HepG2 (cell line): ENCODE results near the gene PRADC1. TPM values are rescaled to one million over a fixed set of nuclear protein-coding genes. Genes with fewer than 3 reads are reported as not detected.

Experiments used
- GABPA ChIP-seq, 2 experiments: IDR thresholded peaks; 2 replicates each; pipeline ENCODE4 v1.6.1; 2011 to 2016; ENCODE audit warnings: low read depth in 2 of 2, low read length in 1 of 2, missing biosample characterization in 1 of 2, missing genetic modification characterization in 1 of 2
- MAFG ChIP-seq: sonication (generic); formaldehyde crosslinking; IDR thresholded peaks from 2 replicates; pipeline ENCODE4 v1.5.1; 2020; ENCODE audit warnings: mild to moderate bottlenecking, missing genetic modification reagents
- PHF8 ChIP-seq: sonication (generic); formaldehyde crosslinking; IDR thresholded peaks from 2 replicates; pipeline ENCODE4 v1.5.0; 2020; ENCODE audit warnings: missing genetic modification reagents
- SMC3 ChIP-seq: IDR thresholded peaks from 2 replicates; pipeline ENCODE4 v1.6.1; 2011; ENCODE audit warnings: low read length, improper control_type of control experiment
- TEAD3 ChIP-seq: optimal IDR thresholded peaks from 2 replicates; pipeline ENCODE3; 2016; ENCODE audit warnings: borderline replicate concordance
- ZNF501 ChIP-seq: sonication (generic); formaldehyde crosslinking; IDR thresholded peaks from 2 replicates; pipeline ENCODE4 v1.5.1; 2020; ENCODE audit warnings: mild to moderate bottlenecking, moderate library complexity, missing genetic modification reagents
- ZNF879 ChIP-seq: sonication (generic); formaldehyde crosslinking; IDR thresholded peaks from 2 replicates; pipeline ENCODE4 v1.8.1; 2023; ENCODE audit warnings: missing genetic modification reagents
- ZSCAN9 ChIP-seq: IDR thresholded peaks from 2 replicates; pipeline ENCODE4 v1.6.1; 2016; ENCODE audit warnings: borderline replicate concordance
- polyA plus RNA-seq, 8 experiments: library from polyadenylated mRNA; depleted of rRNA in 3 of 8; stranded (reverse) in 7 of 8; unstranded in 1 of 8; fragments of >200 nt; fragmentation: Illumina TruSeq in 4 of 8; extraction: Trizol in 4 of 8; gene quantifications; 2 replicates each; pipeline versions ENCODE4 v1.2.1 to v1.2.3, GENCODE V29; 2011 to 2016; ENCODE audit warnings: low read depth in 4 of 8, missing spikeins in 1 of 8, mixed read lengths in 1 of 8; ENCODE audit not compliant: insufficient read depth in 1 of 8
- total RNA-seq, 5 experiments: library from RNA; depleted of rRNA; stranded (reverse); fragments of >200 nt; fragmentation: Illumina TruSeq; extraction: Trizol; gene quantifications; 2 replicates each; pipeline ENCODE4 v1.2.3, GENCODE V29; 2016; ENCODE audit warnings: low read depth in 1 of 5
- TF ChIP-seq, protein P1 (sequence below): sonication (generic); formaldehyde crosslinking; conservative IDR thresholded peaks from 2 replicates; pipeline ENCODE4 v1.4.0; 2020; ENCODE audit warnings: missing genetic modification reagents
- TF ChIP-seq, protein P2 (sequence below): sonication (generic); formaldehyde crosslinking; IDR thresholded peaks from 2 replicates; pipeline ENCODE4 v1.4.0; 2020; ENCODE audit warnings: missing genetic modification reagents
- TF ChIP-seq, protein P3 (sequence below): sonication (generic); formaldehyde crosslinking; IDR thresholded peaks from 2 replicates; pipeline ENCODE4 v1.5.0; 2020; ENCODE audit warnings: missing genetic modification reagents
- TF ChIP-seq, protein P4 (sequence below): sonication (generic); formaldehyde crosslinking; IDR thresholded peaks from 2 replicates; pipeline ENCODE4 v1.8.1; 2022; ENCODE audit warnings: low read depth, mild to moderate bottlenecking, missing genetic modification reagents
- TF ChIP-seq, protein P5 (sequence below): sonication (generic); formaldehyde crosslinking; IDR thresholded peaks from 2 replicates; pipeline ENCODE4 v1.4.0; 2020; ENCODE audit warnings: missing genetic modification reagents
- TF ChIP-seq, protein P6 (sequence below): sonication (generic); formaldehyde crosslinking; IDR thresholded peaks from 2 replicates; pipeline ENCODE4 v1.4.0; 2020; ENCODE audit warnings: missing genetic modification reagents

PRADC1 gene
- total and polyA plus RNA-seq, 2 of the 13 experiments (the other 11 are each of a cell fraction or from before 2014, with no cell fraction given) = 12.1 to 37.2 TPM

DNA sequence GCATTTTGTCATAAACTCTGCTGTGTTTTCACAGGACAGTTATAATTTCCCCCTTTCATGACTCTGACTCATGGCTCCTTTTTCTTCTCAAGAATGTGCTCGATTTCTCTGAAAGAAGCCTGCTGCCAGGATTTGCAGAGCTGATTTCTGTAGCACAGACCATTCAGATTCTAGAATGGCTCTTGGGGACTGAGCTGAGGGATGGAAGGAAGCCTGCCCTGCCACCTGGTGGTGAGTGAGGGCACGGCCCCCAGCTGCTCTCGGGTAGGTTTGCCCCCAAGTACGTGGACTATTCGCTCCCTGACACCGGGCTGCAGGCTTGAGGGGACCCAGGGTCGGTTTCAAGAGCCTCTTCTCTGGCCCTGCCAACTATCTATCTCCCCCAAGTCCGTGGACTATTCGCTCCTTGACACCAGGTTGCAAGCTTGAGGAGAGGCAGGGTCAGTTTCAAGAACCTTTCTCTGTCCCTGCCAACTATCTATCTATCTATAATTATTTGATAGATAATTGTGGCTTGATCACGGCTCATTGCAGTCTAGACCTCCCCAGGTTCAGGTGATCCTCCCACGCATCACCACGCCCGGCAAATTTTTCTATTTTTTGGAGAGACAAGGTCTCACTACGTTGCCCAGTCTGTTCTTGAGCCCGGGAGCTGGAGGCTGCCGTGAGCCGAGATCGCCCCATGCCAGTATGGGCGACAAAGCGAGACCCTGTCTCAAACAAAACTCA is 20.4 kb downstream of the PRADC1 start (continued):
- TF ChIP-seq, protein P1, sequence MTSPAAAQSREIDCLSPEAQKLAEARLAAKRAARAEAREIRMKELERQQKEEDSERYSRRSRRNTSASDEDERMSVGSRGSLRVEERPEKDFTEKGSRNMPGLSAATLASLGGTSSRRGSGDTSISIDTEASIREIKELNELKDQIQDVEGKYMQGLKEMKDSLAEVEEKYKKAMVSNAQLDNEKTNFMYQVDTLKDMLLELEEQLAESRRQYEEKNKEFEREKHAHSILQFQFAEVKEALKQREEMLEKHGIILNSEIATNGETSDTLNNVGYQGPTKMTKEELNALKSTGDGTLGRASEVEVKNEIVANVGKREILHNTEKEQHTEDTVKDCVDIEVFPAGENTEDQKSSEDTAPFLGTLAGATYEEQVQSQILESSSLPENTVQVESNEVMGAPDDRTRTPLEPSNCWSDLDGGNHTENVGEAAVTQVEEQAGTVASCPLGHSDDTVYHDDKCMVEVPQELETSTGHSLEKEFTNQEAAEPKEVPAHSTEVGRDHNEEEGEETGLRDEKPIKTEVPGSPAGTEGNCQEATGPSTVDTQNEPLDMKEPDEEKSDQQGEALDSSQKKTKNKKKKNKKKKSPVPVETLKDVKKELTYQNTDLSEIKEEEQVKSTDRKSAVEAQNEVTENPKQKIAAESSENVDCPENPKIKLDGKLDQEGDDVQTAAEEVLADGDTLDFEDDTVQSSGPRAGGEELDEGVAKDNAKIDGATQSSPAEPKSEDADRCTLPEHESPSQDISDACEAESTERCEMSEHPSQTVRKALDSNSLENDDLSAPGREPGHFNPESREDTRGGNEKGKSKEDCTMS = no peak
- TF ChIP-seq ZSCAN9 (CRISPR knock-in tag) (no peak), SMC3 (peak; percentile 51), ZNF879 (CRISPR knock-in tag) (no peak), TEAD3 (peak; percentile 49), PHF8 (CRISPR knock-in tag) (no peak), GABPA (IDR thresholded peaks at IDR 0.05; ENCODE audit: low read depth, low read length) (no peak), GABPA (CRISPR knock-in tag; IDR thresholded peaks at IDR 0.05; ENCODE audit: low read depth) (no peak), ZNF501 (0 out of 2 replicates have a peak, but pooled peaks have one; percentile 34), MAFG (CRISPR knock-in tag) (no peak)
- TF ChIP-seq, protein P2, sequence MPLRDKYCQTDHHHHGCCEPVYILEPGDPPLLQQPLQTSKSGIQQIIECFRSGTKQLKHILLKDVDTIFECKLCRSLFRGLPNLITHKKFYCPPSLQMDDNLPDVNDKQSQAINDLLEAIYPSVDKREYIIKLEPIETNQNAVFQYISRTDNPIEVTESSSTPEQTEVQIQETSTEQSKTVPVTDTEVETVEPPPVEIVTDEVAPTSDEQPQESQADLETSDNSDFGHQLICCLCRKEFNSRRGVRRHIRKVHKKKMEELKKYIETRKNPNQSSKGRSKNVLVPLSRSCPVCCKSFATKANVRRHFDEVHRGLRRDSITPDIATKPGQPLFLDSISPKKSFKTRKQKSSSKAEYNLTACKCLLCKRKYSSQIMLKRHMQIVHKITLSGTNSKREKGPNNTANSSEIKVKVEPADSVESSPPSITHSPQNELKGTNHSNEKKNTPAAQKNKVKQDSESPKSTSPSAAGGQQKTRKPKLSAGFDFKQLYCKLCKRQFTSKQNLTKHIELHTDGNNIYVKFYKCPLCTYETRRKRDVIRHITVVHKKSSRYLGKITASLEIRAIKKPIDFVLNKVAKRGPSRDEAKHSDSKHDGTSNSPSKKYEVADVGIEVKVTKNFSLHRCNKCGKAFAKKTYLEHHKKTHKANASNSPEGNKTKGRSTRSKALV = peak; percentile 75; the same call in 1 of the 2 replicates
- TF ChIP-seq, protein P3, sequence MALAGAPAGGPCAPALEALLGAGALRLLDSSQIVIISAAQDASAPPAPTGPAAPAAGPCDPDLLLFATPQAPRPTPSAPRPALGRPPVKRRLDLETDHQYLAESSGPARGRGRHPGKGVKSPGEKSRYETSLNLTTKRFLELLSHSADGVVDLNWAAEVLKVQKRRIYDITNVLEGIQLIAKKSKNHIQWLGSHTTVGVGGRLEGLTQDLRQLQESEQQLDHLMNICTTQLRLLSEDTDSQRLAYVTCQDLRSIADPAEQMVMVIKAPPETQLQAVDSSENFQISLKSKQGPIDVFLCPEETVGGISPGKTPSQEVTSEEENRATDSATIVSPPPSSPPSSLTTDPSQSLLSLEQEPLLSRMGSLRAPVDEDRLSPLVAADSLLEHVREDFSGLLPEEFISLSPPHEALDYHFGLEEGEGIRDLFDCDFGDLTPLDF (CRISPR knock-in tag) = no peak
- TF ChIP-seq, protein P4, sequence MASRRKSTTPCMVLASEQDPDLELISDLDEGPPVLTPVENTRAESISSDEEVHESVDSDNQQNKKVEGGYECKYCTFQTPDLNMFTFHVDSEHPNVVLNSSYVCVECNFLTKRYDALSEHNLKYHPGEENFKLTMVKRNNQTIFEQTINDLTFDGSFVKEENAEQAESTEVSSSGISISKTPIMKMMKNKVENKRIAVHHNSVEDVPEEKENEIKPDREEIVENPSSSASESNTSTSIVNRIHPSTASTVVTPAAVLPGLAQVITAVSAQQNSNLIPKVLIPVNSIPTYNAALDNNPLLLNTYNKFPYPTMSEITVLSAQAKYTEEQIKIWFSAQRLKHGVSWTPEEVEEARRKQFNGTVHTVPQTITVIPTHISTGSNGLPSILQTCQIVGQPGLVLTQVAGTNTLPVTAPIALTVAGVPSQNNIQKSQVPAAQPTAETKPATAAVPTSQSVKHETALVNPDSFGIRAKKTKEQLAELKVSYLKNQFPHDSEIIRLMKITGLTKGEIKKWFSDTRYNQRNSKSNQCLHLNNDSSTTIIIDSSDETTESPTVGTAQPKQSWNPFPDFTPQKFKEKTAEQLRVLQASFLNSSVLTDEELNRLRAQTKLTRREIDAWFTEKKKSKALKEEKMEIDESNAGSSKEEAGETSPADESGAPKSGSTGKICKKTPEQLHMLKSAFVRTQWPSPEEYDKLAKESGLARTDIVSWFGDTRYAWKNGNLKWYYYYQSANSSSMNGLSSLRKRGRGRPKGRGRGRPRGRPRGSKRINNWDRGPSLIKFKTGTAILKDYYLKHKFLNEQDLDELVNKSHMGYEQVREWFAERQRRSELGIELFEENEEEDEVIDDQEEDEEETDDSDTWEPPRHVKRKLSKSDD (CRISPR knock-in tag) = peak; percentile 45; the same call in 1 of the 2 replicates
- TF ChIP-seq, protein P5, sequence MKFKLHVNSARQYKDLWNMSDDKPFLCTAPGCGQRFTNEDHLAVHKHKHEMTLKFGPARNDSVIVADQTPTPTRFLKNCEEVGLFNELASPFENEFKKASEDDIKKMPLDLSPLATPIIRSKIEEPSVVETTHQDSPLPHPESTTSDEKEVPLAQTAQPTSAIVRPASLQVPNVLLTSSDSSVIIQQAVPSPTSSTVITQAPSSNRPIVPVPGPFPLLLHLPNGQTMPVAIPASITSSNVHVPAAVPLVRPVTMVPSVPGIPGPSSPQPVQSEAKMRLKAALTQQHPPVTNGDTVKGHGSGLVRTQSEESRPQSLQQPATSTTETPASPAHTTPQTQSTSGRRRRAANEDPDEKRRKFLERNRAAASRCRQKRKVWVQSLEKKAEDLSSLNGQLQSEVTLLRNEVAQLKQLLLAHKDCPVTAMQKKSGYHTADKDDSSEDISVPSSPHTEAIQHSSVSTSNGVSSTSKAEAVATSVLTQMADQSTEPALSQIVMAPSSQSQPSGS = 0 out of 2 replicates have a peak, but pooled peaks have one; percentile 40
- TF ChIP-seq, protein P6, sequence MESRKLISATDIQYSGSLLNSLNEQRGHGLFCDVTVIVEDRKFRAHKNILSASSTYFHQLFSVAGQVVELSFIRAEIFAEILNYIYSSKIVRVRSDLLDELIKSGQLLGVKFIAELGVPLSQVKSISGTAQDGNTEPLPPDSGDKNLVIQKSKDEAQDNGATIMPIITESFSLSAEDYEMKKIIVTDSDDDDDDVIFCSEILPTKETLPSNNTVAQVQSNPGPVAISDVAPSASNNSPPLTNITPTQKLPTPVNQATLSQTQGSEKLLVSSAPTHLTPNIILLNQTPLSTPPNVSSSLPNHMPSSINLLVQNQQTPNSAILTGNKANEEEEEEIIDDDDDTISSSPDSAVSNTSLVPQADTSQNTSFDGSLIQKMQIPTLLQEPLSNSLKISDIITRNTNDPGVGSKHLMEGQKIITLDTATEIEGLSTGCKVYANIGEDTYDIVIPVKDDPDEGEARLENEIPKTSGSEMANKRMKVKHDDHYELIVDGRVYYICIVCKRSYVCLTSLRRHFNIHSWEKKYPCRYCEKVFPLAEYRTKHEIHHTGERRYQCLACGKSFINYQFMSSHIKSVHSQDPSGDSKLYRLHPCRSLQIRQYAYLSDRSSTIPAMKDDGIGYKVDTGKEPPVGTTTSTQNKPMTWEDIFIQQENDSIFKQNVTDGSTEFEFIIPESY = no peak
